ENCODE data around the gene TRMT1L. TPM values are rescaled to one million over a fixed set of nuclear protein-coding genes. Genes with fewer than 3 reads are reported as not detected.

TRMT1L gene
- total RNA-seq, 1 donor from 2014 or later: 20.3 TPM

- no peak for TF ChIP-seq CTCF (IDR thresholded peaks at IDR 0.05; ENCODE audit: insufficient read depth, low read length, poor library complexity, severe bottlenecking)
- H3K36me3 ChIP-seq (ENCODE audit: control insufficient read depth, insufficient read depth, low read length): no peaks in the 10 kb centered on the region
- no peaks in the 10 kb centered on the region for H3K27me3 ChIP-seq (ENCODE audit: control insufficient read depth, insufficient read depth, low read length)
- no peak for DNase-seq (ENCODE audit: low read depth)
- H3K4me3 ChIP-seq (ENCODE audit: low read depth, low read length): no peak overlapping the region
These were observed 5.7 kb upstream of the TRMT1L start for GRCh38 chr1:185162491-185162890.

GRCh38 chr1:185159966-185160365 is 3.2 kb upstream of the TRMT1L start:
- Histone ChIP-seq H3K27me3 (ENCODE audit: control insufficient read depth, insufficient read depth, low read length) (no peaks in the 10 kb centered on the region), H3K36me3 (ENCODE audit: control insufficient read depth, insufficient read depth, low read length) (no peaks in the 10 kb centered on the region), H3K4me3 (ENCODE audit: low read depth, low read length) (no peak overlapping the region)
- TF ChIP-seq CTCF (IDR thresholded peaks at IDR 0.05; ENCODE audit: insufficient read depth, low read length, poor library complexity, severe bottlenecking): no peak
- DNase-seq (ENCODE audit: low read depth): no peak

- no peak overlapping the region for H3K4me3 ChIP-seq (ENCODE audit: low read depth, low read length)
- DNase-seq (ENCODE audit: low read depth): no peak
- TF ChIP-seq CTCF (IDR thresholded peaks at IDR 0.05; ENCODE audit: insufficient read depth, low read length, poor library complexity, severe bottlenecking): no peak
- no peaks in the 10 kb centered on the region for H3K27me3 ChIP-seq (ENCODE audit: control insufficient read depth, insufficient read depth, low read length)
- H3K36me3 ChIP-seq (ENCODE audit: control insufficient read depth, insufficient read depth, low read length): no peaks in the 10 kb centered on the region
These were observed 2.0 kb upstream of the TRMT1L start for GRCh38 chr1:185158800-185159199.

- no peak for DNase-seq (ENCODE audit: low read depth)
- H3K27me3 ChIP-seq (ENCODE audit: control insufficient read depth, insufficient read depth, low read length): no peaks in the 10 kb centered on the region
- H3K36me3 ChIP-seq (ENCODE audit: control insufficient read depth, insufficient read depth, low read length): no peaks in the 10 kb centered on the region
- H3K4me3 ChIP-seq (ENCODE audit: low read depth, low read length): peak overlapping the region; percentile 91
- no peak for TF ChIP-seq CTCF (IDR thresholded peaks at IDR 0.05; ENCODE audit: insufficient read depth, low read length, poor library complexity, severe bottlenecking)
These were observed 1.1 kb upstream of the TRMT1L start for GRCh38 chr1:185157599-185158412.

GRCh38 chr1:185156288-185156853 is 382 bp downstream of the TRMT1L start:
- Histone ChIP-seq H3K27me3 (ENCODE audit: control insufficient read depth, insufficient read depth, low read length) (no peaks in the 10 kb centered on the region), H3K4me3 (ENCODE audit: low read depth, low read length) (peak overlapping the region; percentile 91), H3K36me3 (ENCODE audit: control insufficient read depth, insufficient read depth, low read length) (no peaks in the 10 kb centered on the region)
- no peak for DNase-seq (ENCODE audit: low read depth)
- no peak for TF ChIP-seq CTCF (IDR thresholded peaks at IDR 0.05; ENCODE audit: insufficient read depth, low read length, poor library complexity, severe bottlenecking)
